Ammon's horn (tissue), 1 donor: Measurements from ENCODE around the gene PAPPA2.

Source experiments
- DNase-seq: peaks from one replicate; pipeline ENCODE4 v3.0.0-alpha.2; 2016; ENCODE audit warnings: low spot score

The PAPPA2 gene

DNA sequence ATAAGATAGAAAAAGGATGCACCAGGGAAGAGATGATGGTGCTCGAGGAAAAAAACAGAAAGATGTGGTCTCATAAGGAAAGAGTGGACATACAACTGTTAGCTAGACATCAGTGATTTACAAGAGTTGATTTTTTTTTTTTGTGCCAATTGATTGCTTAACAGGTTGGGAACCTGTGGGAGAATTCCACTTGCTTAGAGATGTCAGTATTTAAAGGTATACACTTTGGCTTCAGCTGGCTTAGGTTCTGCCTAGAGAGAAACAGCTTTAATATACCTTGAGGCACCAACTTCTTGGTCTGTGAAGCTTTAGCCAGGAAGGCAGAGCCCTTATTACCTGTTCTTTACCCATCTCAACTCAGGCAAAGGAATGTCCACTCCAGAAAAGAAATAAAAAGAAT lies 303.8 kb downstream of the PAPPA2 start:
- no peak for DNase-seq

DNA sequence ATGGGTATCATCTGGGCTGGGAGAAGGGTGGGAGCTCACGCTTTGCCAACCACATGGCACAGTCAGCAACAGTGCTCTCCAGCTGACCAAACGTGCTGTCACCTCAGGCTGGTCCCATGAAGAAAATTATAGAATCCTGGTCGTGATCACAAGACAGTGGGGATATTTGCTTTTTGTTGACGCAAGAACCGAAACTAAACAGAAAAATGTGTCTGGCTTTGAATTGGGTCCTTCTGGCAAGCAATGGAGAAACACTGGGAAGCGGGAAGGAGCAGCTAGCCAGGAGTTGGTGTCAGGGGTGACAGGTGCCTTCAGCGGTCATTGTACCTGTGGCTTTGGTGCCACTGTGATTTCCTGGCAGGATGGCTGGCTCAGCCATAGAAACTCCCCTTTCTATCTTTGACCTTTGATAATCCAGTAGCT lies 304.8 kb downstream of the PAPPA2 start:
- no peak for DNase-seq

DNA sequence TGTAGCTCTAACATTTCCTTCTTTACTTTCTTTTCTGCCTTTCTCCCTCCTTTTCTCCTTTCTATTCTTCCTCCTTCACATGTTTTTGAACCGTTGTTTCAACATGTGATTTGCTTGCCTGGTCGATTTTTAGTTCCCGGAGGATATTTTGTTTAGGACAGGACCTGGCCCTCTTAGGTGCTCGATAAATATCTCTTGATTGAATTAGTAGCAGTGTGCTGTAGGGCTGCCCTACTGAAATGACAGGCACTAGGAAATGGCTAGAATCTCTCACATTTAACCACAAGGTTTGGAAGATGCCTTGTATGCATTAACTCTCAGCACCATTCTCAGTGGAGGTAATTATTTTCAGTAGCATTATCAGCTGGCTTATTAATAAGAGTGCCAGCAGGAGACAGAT lies 305.6 kb downstream of the PAPPA2 start:
- DNase-seq = no peak

DNA sequence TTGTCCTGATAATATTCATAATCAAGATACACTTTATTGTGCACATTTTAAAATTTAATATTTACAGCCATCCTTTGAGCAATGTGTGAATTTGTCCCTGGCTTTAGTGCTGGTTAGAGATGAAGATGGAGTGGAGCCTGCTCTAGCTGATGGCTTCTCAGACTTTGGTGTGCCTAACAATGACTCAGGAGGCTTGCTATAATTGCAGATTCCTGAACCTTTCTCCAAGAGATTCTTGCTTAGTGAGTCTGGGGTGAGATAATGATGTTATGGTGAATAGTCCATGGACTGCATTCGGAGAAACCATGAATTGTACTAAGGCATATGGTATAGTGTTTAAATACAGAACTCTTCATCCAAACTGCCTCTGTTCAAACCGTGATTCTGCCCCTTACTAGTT lies 307.1 kb downstream of the PAPPA2 start:
- DNase-seq = no peak

GRCh38 chr1:176773038-176773437 lies 310.1 kb downstream of the PAPPA2 start:
- no peak for DNase-seq

DNA sequence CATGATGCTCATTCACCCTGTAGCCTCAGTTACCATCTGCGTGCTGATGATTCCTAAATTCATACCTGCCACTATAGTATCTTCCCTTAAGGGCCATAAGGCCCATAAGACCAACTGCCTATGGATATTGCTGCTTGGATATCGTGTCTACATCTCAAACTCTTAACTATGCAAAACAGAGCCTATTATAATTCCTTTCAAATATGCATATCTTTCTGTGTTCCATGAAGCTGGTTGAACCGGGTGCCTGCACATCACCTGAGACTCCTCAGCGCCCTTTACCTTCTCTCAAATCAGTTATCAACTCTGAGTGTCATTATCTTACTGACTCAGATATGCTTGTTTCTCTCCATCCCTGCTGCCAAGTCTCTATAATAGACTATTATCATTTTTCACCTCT lies 311.2 kb downstream of the PAPPA2 start:
- DNase-seq = no peak

DNA sequence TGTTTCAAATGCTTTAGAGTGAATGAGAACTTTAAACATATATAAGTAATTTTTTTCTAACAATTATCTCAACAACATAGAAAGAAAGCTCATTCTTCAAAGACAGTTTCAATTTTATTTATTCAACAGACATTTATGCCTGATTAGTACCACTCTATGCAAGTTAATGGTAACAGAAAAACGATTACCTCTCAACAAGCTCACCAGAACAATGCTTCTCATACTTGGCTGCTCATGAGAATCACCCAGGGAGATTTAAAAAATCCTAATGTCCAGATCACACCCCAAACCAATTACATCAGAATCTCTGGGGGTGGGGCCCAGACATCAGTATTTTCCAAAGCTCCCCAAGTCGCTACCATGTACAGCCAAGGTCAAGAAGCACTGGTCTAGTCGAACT lies 312.4 kb downstream of the PAPPA2 start:
- no peak for DNase-seq

DNA sequence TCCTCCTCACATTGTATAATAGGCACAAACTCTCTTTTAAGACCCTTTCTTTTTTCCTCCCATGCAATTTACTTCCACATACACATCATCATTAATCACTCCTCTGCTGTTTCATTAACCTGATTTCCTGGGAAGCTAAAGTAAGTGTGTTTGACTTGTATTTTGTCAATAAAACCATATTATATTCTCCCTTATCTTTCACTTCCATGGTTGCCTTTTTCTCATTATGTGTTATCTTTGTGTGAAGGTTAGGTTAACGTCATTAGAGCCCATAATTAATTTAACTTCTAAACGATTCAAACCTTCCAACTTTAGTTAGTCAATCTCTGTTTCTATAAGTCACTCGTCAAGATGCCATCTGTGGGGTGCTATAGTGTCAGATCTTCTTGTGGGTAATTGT lies 313.0 kb downstream of the PAPPA2 start:
- no peak for DNase-seq

DNA sequence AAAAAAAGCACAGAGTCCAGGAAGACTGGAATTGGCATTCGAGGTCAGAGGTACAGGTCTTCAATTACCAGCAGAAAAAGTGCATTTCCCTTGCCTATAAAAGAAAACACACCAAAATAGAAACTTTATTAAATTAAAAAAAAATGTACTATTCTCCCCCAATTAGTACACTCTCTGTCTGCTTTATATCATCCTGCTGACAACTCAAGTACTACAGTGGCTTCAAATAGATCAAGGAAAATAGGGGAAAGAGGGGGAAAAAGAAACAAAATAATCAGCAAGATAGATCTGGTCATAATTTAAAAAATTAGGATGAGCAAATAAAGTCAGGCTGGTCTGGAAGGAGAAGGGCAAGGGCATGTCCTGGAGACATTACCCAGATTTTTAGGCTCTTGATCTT lies 315.1 kb downstream of the PAPPA2 start:
- no peak for DNase-seq

GRCh38 chr1:176779992-176780328 lies 317.0 kb downstream of the PAPPA2 start:
- DNase-seq = no peak

- DNase-seq = no peak
Observed at GRCh38 chr1:176783309-176783708, 320.3 kb downstream of the PAPPA2 start.

DNA sequence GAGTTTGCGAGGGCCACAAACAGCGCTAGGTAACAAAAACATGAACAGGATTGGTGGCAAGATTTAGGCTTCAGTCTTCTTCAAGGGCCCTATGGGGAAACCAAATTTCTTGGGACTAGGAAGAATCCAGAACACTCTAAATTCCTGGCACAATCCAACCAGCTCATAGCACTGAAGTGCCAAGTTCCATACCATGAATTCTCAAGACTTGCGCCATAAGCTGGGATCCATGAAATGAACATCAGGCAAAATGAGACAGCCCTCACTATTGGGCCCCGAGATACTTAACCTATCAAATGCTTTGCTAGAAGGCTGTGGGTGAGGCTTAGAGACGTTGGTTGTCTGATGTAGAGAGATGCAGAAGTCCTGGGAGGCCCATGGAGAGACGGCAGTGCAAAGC lies 322.1 kb downstream of the PAPPA2 start:
- DNase-seq = no peak

GRCh38 chr1:176785791-176786190 lies 322.8 kb downstream of the PAPPA2 start:
- DNase-seq = no peak

DNA sequence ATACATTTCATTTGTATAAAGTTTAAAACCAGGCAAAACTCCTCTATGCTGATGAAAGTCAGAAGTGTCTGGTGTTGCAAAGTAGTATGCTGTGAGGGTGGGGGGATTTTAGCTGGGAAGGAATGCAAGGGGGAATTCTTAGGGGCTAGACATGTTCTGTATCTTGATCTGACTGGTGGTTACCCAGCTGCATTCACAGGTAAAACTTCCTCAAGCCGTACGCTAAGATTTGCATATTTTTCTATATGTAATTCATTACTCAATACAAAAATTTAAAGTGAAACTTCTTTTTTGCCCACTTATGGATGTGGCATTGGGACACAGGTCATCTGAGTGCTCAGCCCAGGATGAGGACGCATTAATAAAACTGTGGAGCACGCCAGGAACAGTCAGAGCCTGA lies 323.3 kb downstream of the PAPPA2 start:
- no peak for DNase-seq

- no peak for DNase-seq
Observed at GRCh38 chr1:176789571-176790090, 326.7 kb downstream of the PAPPA2 start.

GRCh38 chr1:176790786-176791185 lies 327.8 kb downstream of the PAPPA2 start:
- DNase-seq = no peak

GRCh38 chr1:176791906-176792305 lies 328.9 kb downstream of the PAPPA2 start:
- no peak for DNase-seq

DNA sequence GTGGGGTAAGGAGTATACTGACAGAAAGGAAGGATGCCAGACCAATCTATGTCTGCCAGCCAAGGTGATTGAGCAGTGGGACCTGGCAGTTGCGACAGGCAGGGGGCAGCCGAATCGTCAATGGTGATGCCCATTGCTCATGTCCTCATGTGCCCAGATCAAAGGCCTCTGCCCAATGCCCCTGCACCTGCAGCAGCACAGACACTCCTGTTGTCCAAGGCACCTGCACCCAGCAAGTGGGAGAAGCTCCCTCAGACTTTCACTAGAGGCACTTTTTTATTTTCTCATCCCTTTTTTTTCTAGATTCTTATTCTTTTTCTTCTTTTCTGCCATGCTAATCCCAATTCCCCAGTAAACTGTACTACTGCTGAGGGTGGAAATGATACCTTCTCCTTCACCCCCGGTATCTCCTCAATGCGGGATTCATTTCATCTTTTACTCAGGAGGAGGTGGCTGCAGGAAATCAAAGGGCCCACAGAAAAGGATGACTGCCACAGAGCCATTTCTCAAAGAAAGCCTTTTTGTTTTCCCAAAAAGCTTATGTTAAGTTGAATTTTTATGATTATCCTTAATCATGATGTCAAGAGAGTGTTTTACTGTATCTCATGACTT lies 332.0 kb downstream of the PAPPA2 start:
- DNase-seq = no peak

DNA sequence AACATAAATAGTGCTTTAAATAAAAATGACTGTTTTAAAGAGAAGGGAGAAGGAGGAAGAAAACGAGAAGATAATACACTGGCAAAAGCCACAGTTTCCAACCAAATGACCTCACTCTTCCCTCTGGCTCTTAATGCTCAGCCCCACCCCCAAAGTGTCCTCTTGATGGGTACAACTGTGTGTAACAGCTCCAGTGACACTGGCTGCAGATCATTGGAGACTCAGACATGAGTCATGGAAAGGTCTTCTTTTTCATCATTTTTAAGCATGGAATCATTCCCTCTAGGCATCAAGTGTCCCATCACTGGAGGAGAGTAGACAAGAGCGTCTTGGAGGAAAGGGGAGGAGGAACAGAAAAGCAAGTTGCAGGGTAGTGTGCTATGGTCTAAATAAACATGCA lies 333.0 kb downstream of the PAPPA2 start:
- no peak for DNase-seq

DNA sequence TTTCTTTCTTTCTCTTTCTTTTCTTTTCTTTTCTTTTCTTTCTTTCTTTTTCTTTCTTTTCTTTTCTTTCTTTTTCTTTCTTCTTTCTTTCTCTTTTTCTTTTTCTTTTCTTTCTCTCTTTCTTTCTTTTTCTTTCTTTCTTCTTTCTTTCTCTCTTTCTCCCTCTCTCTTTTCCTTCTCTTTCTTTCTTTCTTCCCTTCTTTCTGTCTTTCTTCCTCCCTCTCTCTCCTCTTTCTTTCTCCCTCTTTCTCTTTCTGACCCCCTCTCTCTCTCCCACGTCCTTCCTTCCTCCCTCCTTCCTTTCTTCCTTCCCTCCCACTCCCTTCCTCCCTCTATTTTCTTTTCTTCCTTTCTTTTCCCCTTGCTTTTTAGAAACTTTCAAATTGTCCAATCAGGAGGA lies 333.6 kb downstream of the PAPPA2 start:
- DNase-seq = no peak

DNA sequence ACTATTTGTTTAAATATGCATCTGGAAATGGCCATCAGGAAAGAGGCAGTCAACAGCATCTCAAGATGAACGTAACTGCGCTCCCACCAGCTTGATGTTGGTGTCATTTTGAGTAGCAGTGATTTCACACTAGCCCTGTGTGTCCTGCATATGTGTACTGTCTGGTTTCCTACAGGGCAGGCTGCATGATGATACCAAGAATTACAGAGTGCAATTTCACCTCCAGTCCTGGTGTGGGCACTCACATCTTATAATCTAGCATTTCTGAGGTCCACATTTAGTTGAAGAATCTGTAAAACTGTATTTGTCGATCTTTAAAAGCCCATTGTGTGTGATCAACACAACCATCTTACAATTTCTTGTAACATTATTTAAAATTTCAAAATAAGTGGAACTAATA lies 336.4 kb downstream of the PAPPA2 start:
- DNase-seq = no peak

DNA sequence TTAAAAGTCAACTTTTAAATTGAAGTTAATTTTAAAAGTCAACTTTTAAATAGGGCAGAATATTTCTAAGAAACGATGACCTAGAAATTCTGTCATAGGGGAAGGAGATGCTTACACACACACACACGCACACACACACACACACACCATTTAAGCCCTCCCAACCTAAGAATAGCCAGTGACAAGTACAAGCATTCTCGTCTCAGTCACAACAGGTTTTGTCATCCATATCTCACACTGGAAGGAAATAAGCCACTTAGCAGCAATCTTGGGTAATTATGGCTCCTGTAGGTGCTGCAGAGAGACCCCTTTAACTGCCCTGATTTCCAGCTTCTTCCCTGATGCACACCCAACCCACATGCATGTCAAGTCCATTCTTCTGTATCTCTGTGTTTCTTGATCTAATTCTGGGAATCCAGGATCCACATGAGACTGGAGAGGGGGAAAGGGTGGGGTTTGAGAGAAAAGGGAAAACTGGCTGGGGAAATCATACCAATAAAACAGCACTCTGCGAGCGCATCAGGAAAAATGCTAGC lies 338.1 kb downstream of the PAPPA2 start:
- no peak for DNase-seq

DNA sequence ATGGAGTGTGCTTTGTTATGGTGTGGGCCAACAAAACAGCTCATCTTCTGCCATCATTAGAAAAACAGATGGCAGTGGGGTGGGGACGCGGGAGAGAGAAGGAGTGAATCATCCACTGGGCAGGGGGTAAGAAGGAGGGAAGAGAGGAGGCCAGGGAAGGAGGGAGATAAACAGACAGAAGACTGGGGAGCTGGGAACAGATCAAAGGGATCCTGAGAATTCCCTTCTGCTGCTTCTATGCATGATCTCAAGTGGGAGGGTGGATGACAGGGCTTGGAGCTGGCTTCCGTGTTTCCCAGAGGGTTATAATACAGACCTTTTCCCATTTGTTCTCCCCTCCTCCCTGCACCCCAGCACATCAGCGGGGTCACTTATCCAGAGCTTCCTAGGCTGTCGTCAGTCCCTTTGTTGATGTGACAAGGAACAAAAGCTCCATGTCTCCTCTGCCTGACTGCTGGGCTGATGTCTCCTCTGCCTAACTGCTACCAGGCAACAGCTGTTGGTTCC lies 338.6 kb downstream of the PAPPA2 start:
- peak; percentile 61 for DNase-seq

- DNase-seq = no peak
Observed at GRCh38 chr1:176802316-176802715, 339.3 kb downstream of the PAPPA2 start.
